ENCODE measurements around the gene MACF1. TPM values are rescaled to one million over a fixed set of nuclear protein-coding genes. Genes with fewer than 3 reads are reported as not detected.

The MACF1 gene
- total and polyA plus RNA-seq, 12 donors = 85.3 to 379 (median 305) TPM

DNA sequence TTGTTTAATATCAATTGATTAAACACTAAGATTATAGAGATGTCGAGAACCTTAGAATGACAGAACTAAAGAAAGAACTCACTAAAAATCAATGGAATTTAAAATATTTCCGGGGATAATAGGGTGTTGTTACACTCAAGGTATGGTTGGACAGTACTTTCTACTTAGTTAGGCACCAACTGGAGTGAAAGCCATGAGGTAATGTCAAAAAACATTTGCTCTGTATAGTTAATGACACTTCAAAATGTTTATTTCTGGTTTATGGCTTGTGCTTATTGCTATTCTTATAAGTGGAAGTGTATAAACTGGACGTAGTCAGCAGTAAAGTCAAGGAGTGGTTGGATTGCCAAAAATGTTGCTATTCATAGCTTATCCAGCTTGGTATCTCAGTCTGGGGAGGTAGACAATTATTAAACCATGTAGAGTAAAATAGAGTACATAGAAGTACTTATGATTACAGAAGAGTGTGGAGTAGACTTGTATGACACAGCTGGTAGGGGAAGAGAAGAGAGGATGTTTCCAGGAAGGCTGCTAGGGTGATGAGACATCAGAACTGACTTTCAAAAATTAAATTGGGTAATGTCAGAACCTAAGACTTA lies 230.4 kb downstream of the MACF1 start:
- TF ChIP-seq, protein P1, sequence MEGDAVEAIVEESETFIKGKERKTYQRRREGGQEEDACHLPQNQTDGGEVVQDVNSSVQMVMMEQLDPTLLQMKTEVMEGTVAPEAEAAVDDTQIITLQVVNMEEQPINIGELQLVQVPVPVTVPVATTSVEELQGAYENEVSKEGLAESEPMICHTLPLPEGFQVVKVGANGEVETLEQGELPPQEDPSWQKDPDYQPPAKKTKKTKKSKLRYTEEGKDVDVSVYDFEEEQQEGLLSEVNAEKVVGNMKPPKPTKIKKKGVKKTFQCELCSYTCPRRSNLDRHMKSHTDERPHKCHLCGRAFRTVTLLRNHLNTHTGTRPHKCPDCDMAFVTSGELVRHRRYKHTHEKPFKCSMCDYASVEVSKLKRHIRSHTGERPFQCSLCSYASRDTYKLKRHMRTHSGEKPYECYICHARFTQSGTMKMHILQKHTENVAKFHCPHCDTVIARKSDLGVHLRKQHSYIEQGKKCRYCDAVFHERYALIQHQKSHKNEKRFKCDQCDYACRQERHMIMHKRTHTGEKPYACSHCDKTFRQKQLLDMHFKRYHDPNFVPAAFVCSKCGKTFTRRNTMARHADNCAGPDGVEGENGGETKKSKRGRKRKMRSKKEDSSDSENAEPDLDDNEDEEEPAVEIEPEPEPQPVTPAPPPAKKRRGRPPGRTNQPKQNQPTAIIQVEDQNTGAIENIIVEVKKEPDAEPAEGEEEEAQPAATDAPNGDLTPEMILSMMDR (IDR thresholded peaks at IDR 0.05) = no peak
- H3K27me3 ChIP-seq = no peaks in the 10 kb centered on the region
- peaks cover 0 to 100% (median 92%) of the 10 kb centered on the region in 9 donors for H3K36me3 ChIP-seq
- H3K4me3 ChIP-seq = no peak overlapping the region
- peaks cover 0 to 32% (median 7%) of the 10 kb centered on the region in 9 donors for H3K4me1 ChIP-seq
- DNase-seq (no peak), ATAC-seq (peak; percentile 51 to 96 (median 88))
- intact Hi-C loops (cut with DNase I) = loop anchor here in 1 of 10 donors (10.0 kb wide), 1 partner anchor 60 kb away; no protein-coding TSS in a partner anchor
- H3K27ac ChIP-seq = peak overlapping the region in 5 of 10 donors; percentile 1 to 13 (median 9)
- WGBS, 2 donors = 48 to 63% methylated on average over 3 of the region's 3 CpGs
- no peaks in the 10 kb centered on the region for H3K9me3 ChIP-seq

DNA sequence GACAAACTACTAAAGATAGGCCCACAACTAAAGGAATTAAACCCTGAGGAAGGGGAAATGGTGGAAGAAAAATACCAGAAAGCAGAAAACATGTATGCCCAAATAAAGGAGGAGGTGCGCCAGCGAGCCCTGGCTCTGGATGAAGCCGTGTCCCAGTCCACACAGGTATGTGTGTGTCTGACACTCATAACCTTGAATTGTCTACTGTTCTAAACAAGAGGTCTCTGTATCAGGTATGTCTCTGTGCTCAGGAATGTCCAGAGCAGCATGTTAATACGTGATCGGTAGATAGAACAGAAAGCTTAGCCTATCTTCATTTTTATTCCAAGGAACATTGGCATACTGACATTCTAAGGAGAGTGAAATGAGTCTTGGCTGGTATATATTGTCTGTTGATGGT lies 231.1 kb downstream of the MACF1 start:
- DNase-seq (no peak), ATAC-seq (no peak)
- intact Hi-C loops (cut with DNase I) = loop anchor here in 1 of 10 donors (10.0 kb wide), 1 partner anchor 61 kb away; no protein-coding TSS in a partner anchor
- peaks cover 0 to 100% (median 91%) of the 10 kb centered on the region in 9 donors for H3K36me3 ChIP-seq
- no peaks in the 10 kb centered on the region for H3K27me3 ChIP-seq
- TF ChIP-seq, protein P1 (IDR thresholded peaks at IDR 0.05) = no peak
- peak overlapping the region in 3 of 10 donors; percentile 5 to 13 (median 13) for H3K27ac ChIP-seq
- H3K4me1 ChIP-seq = peaks cover 0 to 26% (median 7%) of the 10 kb centered on the region in 9 donors
- no peak overlapping the region for H3K4me3 ChIP-seq
- WGBS, 2 donors = 89 to 95% methylated on average over 5 of the region's 5 CpGs
- no peaks in the 10 kb centered on the region for H3K9me3 ChIP-seq

DNA sequence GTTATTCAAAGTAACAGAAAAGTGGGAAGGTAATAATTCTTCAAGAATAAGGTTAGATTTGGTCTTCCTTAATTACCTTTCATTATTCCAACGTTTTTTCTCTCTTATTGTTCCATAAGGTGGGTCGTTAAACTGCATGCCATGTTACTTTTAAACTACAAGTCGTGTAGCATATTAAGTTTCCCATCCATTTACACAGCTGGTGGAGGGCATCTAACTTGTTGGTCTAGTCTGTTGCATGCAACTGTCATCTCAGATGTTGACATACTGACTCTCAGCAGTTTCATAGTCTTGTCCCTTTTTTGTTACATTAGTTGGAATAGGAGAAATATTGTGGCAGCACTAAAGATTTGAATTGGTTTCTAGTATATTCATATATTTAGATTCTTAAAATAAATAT lies 232.3 kb downstream of the MACF1 start:
- DNase-seq (no peak), ATAC-seq (no peak)
- TF ChIP-seq, protein P1 (IDR thresholded peaks at IDR 0.05) = no peak
- Histone ChIP-seq H3K27ac (no peak overlapping the region), H3K36me3 (peaks cover 0 to 100% (median 89%) of the 10 kb centered on the region in 9 donors), H3K9me3 (no peaks in the 10 kb centered on the region), H3K27me3 (no peaks in the 10 kb centered on the region), H3K4me3 (no peak overlapping the region), H3K4me1 (peaks cover 0 to 17% (median 7%) of the 10 kb centered on the region in 9 donors)
- intact Hi-C loops (cut with DNase I) = loop anchor here in 1 of 10 donors (10.0 kb wide), 1 partner anchor 62 kb away; no protein-coding TSS in a partner anchor
- 86 to 93% methylated on average over 3 of the region's 3 CpGs for WGBS, 2 donors

DNA sequence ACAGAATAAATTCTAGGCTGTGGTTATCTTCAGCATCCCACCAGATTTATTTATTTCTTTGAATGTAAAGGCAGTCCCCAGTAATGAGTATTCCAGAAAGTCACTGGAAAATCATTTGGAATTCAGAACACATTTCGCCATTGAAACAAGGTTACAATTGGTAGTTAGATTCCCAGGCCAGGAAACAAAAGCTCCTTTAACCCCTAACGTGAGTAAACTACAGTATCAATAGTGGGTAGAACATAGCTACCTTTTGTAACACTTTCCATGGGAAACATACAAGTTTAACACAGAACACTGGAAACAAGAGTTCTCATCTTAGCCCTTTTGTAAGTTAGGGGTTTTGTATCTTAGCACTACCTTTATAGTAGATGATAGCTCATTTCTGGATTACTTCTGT lies 233.5 kb downstream of the MACF1 start:
- ATAC-seq (no peak), DNase-seq (no peak)
- peaks cover 0 to 100% (median 91%) of the 10 kb centered on the region in 9 donors for H3K36me3 ChIP-seq
- no peaks in the 10 kb centered on the region for H3K27me3 ChIP-seq
- WGBS, 2 donors = 86 to 87% methylated on average over 2 of the region's 2 CpGs
- intact Hi-C loops (cut with DNase I) = loop anchor here in 1 of 10 donors (10.0 kb wide), 1 partner anchor 63 kb away; no protein-coding TSS in a partner anchor
- no peak overlapping the region for H3K27ac ChIP-seq
- TF ChIP-seq, protein P1 (IDR thresholded peaks at IDR 0.05) = no peak
- H3K4me1 ChIP-seq = peaks cover 0 to 17% (median 7%) of the 10 kb centered on the region in 9 donors
- H3K4me3 ChIP-seq = no peak overlapping the region
- no peaks in the 10 kb centered on the region for H3K9me3 ChIP-seq

Measured in heart right ventricle (tissue), 16 donors.